GM12872 (cell line): ENCODE data around the gene PDLIM4.

Source experiments
- TF ChIP-seq, protein P1 (sequence below): IDR thresholded peaks from 3 replicates; pipeline ENCODE4 v1.5.1; 2011; ENCODE audit warnings: low read depth, mild to moderate bottlenecking, low read length, moderate library complexity; ENCODE audit not compliant: insufficient read depth

Gene PDLIM4

DNA sequence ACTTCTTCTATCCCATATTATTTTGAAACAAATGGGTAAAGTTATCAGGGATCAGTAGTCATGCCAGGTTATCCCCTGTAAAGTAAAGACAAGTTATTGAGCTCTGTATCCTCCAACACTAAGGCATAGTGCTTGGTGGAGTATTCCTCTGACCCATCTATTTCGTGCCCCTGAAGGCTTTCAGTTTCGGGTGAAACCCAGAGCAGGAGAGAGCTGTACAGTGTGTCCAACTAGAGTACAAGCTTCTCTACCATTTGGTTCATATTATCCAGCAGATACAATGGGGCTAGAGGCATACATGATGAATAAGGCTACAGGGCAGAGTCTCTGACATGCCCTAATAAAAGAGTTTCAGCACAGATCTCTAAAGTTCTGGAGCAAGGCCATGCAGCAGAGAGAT, 33.5 kb downstream of the PDLIM4 start:
- TF ChIP-seq, protein P1, sequence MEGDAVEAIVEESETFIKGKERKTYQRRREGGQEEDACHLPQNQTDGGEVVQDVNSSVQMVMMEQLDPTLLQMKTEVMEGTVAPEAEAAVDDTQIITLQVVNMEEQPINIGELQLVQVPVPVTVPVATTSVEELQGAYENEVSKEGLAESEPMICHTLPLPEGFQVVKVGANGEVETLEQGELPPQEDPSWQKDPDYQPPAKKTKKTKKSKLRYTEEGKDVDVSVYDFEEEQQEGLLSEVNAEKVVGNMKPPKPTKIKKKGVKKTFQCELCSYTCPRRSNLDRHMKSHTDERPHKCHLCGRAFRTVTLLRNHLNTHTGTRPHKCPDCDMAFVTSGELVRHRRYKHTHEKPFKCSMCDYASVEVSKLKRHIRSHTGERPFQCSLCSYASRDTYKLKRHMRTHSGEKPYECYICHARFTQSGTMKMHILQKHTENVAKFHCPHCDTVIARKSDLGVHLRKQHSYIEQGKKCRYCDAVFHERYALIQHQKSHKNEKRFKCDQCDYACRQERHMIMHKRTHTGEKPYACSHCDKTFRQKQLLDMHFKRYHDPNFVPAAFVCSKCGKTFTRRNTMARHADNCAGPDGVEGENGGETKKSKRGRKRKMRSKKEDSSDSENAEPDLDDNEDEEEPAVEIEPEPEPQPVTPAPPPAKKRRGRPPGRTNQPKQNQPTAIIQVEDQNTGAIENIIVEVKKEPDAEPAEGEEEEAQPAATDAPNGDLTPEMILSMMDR: no peak

DNA sequence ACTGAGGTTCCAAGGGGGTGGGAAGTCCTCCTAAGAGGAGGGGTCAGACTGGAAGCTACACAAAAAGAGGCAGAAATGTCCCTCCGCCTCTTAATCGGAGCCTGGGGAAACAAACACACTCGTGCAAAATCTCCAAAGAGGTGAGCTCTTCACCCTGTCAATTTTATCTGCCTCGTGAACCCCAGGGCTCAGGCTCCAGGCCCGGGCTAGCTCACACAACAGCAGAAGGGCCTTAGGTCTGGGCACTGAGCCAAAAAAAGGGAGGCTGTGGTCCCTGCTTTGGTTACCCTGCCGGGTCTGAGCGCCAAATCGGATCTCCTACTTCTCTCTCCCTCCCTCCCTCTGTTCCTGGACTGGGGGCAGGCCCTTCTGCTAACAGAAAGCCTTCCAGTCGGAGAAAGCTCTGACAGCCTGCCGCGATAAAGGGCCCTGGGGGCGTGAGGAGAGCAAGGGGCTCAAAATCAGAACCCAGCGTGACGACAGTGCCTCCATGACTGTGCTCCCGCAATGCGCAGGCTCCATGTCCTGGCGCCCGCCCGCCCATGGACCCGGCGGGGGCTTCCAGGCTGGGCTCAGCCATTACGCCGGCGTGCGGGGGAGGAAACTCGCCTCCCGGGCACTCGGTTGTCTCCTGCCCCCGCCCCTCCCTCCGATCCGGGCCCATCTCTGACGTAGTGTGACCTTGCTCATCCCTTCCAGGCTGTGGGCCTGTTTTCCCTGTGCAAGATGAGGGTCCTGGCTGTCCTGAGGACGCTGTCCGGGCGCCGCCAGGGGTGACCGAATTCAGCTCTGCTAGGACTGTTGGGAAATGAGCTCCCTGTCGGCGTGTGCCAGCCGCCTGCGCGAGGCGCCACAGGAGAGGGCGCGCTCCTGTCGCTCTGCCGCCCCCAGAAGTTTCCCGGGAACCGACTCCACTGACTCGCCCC, 35.8 kb downstream of the PDLIM4 start:
- TF ChIP-seq, protein P1: peak; percentile 24; the same call in 1 of the 3 replicates

DNA sequence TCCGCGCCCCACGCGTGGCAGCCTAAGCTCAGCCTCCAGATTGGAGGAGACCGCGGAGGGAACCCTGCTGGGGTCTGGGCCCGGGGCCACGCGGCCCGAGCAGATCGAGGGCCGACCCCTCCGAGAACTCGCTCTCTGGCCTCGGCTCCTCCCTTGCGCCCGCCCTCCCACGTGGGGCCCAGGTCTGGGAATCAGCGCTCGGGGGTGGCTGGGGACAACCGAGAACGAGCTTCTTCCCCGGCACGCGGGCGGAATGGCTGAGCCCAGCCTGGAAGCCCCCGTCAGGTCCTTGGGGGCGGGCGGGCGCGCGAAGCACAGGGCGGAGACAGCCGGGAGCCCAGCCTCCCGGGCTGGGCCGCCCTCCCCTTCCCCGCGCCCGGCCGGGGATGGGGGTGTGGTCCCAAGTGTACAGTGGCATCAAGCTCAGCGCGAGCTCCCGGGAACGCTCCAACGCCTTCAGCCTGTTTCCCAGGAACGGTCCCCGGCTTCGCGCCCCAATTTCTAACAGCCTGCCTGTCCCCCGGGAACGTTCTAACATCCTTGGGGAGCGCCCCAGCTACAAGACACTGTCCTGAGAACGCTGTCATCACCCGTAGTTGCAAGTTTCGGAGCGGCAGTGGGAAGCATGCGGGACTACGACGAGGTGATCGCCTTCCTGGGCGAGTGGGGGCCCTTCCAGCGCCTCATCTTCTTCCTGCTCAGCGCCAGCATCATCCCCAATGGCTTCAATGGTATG, 36.7 kb downstream of the PDLIM4 start, which contains the start of gene SLC22A4:
TSS of gene SLC22A4 (plus strand) at position 403 of the 736 bp plus-strand sequence. CDS start at position 626, 223 bp downstream.
- TF ChIP-seq, protein P1: no peak

DNA sequence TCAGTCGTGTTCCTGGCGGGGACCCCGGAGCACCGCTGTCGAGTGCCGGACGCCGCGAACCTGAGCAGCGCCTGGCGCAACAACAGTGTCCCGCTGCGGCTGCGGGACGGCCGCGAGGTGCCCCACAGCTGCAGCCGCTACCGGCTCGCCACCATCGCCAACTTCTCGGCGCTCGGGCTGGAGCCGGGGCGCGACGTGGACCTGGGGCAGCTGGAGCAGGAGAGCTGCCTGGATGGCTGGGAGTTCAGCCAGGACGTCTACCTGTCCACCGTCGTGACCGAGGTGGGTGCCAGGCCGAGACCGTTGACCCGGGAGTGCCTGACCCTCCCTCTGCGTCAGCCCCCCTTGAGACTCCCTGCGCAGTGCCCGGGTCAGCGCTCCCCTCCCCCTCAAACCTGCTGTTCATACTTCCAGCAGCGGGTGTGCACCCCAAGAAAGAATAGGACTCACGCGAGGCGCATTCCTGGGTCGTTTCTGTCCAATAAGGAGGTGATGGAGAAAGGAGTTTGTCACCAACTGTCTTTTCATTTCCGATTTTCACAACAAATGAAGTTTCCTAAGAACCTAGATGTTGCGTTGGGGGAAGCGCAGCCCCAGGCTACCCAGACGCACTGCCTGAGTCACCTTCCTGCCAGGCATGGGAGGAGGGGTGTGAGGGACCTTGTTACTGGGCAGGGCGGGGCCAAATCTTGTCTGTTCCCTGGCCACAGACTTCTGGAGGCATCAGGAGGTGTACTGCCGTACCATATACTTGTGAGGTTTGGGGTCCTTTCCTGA, 37.4 kb downstream of the PDLIM4 start:
- TF ChIP-seq, protein P1: no peak

DNA sequence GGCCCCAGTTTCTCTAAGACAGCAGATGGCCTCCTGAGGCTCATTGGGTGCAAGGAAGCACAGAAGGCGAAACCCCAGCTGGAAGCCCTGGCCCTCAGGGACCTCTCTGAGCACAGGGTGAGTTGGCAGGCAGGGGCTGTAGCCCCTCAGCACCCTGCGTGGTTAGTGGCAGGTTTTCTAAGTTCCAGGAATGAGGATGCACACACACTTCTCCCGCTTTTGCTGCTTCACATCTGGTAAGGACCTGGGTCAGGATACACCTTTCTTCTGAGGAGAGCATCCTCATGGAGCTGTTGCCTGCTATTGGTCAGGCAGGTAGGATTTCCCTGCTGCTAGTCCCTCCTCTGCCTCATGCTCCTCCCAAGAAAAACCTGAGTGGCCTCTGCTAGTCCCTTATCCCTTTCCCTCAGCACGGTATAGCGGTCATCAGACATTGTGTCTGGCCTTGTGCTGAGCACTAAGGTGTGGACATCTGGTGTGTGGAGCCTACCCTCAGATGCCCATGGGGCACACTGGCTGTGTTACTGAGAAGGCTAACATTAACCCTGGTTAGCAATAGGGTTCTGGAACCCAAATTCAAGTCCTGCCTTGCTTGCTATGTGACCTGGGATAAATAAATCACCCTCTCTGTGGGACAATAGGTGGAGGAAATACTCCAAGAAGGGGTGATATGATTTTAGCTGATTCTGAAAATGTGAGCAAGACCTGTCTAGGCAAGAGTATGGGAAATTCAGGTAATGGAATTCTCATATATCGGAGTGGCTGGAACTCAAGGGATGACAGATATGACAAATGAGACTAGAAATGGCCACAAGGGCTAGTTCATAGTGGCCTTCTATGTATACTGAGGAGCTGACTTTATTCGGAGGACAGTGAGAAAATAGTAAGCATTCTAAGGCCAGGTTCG, 38.3 kb downstream of the PDLIM4 start:
- TF ChIP-seq, protein P1: no peak

DNA sequence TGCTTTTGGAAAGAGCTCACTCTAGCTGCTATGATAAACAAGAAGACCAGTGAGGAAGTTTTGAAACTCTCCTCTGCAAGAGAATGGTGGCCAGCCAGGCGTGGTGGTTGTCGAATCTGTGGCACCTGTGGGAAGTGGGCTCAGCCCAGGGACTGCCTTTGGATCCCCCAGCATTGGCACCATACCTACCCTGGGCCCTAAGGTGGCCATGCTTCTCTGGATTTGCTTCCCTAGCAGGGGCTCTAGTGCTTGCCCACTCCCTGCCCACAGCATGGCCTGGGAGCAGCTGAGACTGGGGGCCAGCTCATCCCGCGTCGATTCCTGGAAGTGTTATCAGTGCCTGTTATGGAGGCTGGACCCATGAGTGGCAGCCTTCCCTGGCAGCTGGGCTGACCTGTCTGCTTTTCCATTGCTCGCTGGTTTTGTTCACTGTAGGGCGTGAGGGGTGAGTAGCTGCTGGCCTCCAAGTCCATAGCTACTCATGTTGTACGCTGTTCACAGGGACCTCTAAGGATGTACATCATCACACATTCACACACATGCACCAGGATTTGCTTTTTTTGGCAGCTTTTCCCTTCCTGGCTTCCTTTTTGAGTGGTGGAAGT, 39.0 kb downstream of the PDLIM4 start:
- TF ChIP-seq, protein P1: no peak
